ENCODE data around the gene SETDB2.

The SETDB2 gene

DNA sequence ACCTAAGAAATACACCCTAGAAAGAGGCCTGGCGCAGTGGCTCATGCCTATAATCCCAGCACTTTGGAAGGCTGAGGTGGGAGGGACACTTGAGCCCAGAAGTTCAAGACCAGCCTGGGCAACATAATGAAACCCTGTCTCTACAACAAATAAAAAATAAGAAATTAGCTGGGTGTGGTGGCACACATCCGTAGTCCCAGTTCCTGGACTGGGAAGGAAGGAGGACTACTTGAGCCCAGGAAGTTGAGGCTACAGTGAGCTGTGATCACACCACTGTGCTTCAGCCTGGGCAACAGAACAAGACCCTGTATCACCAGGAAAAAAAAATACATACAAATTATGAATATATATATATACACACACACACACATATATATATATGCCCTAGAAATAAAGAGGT is 94.3 kb downstream of the SETDB2 start:
- no peak for DNase-seq

DNA sequence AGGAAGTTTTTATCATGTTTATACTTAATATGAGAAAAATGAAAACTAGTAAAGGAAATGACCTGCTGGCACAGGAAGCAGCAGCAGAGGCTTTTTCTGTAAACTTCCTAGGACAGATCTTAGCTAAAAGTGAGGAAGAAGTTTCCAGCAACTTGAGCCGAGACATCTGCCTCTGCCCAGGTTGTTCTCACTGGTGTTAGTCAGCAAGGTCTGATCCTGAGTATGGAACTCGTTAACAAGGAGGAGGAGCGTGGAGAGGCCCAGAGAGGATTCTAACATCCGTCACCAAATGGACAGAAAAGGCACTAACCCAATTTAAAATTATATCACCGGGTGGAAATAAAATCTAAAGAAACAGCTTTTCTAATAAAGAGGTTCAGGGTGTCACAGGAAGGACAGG is 95.2 kb downstream of the SETDB2 start:
- DNase-seq: no peak

DNA sequence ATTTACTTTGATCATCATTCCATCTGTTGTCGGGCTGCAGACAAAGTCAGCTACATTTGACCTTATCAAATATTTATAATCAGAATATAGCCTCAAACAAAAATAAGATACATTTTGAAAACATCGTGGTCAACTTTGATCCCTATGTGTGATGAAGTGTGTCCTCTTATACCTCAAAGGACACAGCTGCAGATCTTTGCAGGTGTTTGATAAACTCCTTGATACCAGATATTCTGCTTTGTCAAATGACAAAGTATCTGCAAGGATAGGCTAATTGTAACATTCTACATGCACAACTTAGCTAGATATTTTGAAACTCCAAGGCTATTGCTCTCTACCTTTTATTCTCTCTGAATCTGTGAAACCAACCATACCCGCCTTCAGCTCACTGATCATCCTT is 95.7 kb downstream of the SETDB2 start:
- DNase-seq: no peak

DNA sequence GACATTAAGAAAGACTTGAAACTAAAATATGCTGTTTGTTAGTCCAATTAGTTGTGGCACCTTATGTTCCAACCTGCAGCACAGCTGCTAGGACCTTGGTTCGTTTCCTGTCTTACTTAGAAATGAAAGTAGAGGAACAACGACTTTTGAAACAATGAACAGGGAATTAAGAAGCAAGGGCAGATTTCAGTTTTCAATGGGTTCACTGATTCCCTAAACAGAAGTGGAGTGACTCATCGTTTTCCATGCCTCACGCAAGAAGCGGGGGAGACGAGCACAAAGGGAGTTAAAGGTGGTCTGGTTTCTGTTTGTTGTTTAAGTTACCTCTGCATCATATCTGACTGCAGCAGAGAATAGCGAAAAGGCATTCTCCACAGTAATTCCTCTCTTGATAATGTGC is 96.5 kb downstream of the SETDB2 start:
- DNase-seq: no peak

DNA sequence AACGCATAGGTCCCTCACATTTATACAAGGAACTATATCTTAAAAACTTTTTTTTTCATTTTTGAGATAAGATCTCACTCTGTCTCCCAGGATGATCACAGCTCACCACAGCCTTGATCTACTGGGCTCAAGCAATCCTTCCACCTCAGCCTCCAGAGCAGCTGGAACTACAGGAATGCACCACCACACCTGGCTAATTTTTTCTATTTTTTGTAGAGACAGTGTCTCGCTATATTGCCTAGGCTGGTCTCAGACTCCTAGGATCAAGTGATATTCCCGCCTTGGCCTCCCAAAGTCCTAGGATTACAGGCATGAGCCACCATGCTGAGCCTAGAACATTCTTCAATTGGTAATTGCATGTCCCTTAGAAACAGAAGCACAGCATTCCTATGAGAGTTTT is 99.6 kb downstream of the SETDB2 start:
- DNase-seq: no peak
